Brain microvascular endothelial cell (primary cell): ENCODE data around the gene TNPO1.

Experiments
- DNase-seq: peaks from one replicate; pipeline ENCODE4 v3.0.0-alpha.2; 2020
- H3K27ac ChIP-seq: fragments of 250-450 bp; sonication (Bioruptor Pico); 2 replicates; pipeline ENCODE4 v1.5.1; 2020; ENCODE audit warnings: mild to moderate bottlenecking, moderate library complexity
- H3K27me3 ChIP-seq: fragments of 250-450 bp; sonication (Bioruptor Pico); replicated peaks from 2 replicates; pipeline ENCODE4 v1.5.1; 2020; ENCODE audit warnings: mild to moderate bottlenecking
- H3K36me3 ChIP-seq: fragments of 250-450 bp; sonication (Bioruptor Pico); replicated peaks from 2 replicates; pipeline ENCODE4 v1.5.1; 2020; ENCODE audit warnings: mild to moderate bottlenecking
- H3K4me3 ChIP-seq: 2 replicates; pipeline ENCODE4 v1.5.1; 2011; ENCODE audit warnings: low read depth, mild to moderate bottlenecking, control low read depth, low read length, moderate library complexity
- CTCF ChIP-seq: IDR thresholded peaks from 2 replicates; pipeline ENCODE4 v1.5.1; 2011; ENCODE audit warnings: low read depth, mild to moderate bottlenecking, moderate library complexity, low read length, control low read depth, inconsistent platforms; ENCODE audit errors: missing control alignments
- in situ Hi-C: cut with HindIII; loops from 2 replicates; pipeline ENCODE4 v1.10.0; 2017; ENCODE audit warnings: low sequenced_read_pairs, low pct_ligation_motif_present

TNPO1 gene

GRCh38 chr5:72959257-72959656, 142.8 kb downstream of the TNPO1 start:
- no peaks in the 10 kb centered on the region for H3K27me3 ChIP-seq
- no peak for TF ChIP-seq CTCF
- H3K4me3 ChIP-seq: no peak overlapping the region
- no peak for DNase-seq
- in situ Hi-C loops: no loop called here
- H3K36me3 ChIP-seq: no peaks in the 10 kb centered on the region
- no peak overlapping the region for H3K27ac ChIP-seq
